Measurements from ENCODE around the gene NAT16. TPM values are rescaled to one million over a fixed set of nuclear protein-coding genes. Genes with fewer than 3 reads are reported as not detected.
"Not testable (repeated sequence)": the region's sequence is repeated elsewhere in the genome, so short reads cannot be mapped to it uniquely, and the experiment has no call there.

NAT16 gene
- total RNA-seq, 1 donor from 2014 or later = 0.16 TPM

DNA sequence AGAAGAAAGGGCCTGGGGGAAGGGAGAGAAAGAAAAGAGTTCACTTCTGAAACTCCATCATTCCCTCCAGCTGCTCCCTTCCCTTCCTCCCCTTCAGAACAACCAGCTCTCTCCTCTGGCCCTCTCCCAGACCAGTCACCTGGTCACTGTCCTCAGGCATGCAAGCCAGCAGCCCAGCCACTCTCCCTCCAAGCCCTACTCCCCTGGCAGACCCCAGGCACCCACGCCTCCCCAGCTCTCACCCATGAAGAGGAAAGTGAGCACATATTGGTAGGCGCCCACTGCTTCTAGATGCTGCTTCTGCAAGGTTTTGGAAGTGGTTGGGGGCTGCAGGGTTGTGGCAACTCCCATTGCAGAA is 20.4 kb upstream of the NAT16 start:
- Mint-ChIP-seq H3K4me1 (ENCODE audit: low read depth, unreplicated experiment) (no peaks in the 10 kb centered on the region), H3K27ac (ENCODE audit: unreplicated experiment) (no peak overlapping the region), H3K9me3 (ENCODE audit: unreplicated experiment) (no peaks in the 10 kb centered on the region), H3K27me3 (ENCODE audit: low read depth, unreplicated experiment) (peaks cover 30% of the 10 kb centered on the region), H3K4me3 (ENCODE audit: unreplicated experiment) (no peak overlapping the region), H3K36me3 (ENCODE audit: low read depth, unreplicated experiment) (no peaks in the 10 kb centered on the region)
- Histone ChIP-seq H3K79me2 (ENCODE audit: insufficient read depth, low read length) (no peaks in the 10 kb centered on the region), H4K20me1 (ENCODE audit: insufficient read depth, low read length) (peaks cover 3% of the 10 kb centered on the region), H2AFZ (ENCODE audit: low read depth, low read length) (no peak overlapping the region), H3K4me3 (ENCODE audit: insufficient read depth, low read depth, low read length) (no peak overlapping the region), H3K27me3 (ENCODE audit: insufficient read depth, low read length) (peaks cover 24% of the 10 kb centered on the region), H3K4me1 (ENCODE audit: insufficient read depth, low read length) (peaks cover 2% of the 10 kb centered on the region), H3K27ac (ENCODE audit: low read depth, low read length) (no peak overlapping the region), H3K36me3 (ENCODE audit: insufficient read depth, low read length) (no peaks in the 10 kb centered on the region), H3K9ac (ENCODE audit: low read length) (no peak overlapping the region), H3K9me3 (ENCODE audit: insufficient read depth, low read depth, low read length) (no peaks in the 10 kb centered on the region), H3K4me2 (ENCODE audit: low read length) (no peak overlapping the region)
- DNase-seq (ENCODE audit: low read depth) = no peak
- TF ChIP-seq, protein P1, sequence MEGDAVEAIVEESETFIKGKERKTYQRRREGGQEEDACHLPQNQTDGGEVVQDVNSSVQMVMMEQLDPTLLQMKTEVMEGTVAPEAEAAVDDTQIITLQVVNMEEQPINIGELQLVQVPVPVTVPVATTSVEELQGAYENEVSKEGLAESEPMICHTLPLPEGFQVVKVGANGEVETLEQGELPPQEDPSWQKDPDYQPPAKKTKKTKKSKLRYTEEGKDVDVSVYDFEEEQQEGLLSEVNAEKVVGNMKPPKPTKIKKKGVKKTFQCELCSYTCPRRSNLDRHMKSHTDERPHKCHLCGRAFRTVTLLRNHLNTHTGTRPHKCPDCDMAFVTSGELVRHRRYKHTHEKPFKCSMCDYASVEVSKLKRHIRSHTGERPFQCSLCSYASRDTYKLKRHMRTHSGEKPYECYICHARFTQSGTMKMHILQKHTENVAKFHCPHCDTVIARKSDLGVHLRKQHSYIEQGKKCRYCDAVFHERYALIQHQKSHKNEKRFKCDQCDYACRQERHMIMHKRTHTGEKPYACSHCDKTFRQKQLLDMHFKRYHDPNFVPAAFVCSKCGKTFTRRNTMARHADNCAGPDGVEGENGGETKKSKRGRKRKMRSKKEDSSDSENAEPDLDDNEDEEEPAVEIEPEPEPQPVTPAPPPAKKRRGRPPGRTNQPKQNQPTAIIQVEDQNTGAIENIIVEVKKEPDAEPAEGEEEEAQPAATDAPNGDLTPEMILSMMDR (IDR thresholded peaks at IDR 0.05; ENCODE audit: insufficient read depth, low read depth, low read length) = no peak
- no peak for TF ChIP-seq EZH2 (IDR thresholded peaks at IDR 0.05; ENCODE audit: insufficient read depth, low read length)
- no peak for FAIRE-seq

- not testable (repeated sequence) for H3K27ac ChIP-seq (ENCODE audit: low read depth, low read length); H3K4me3 Mint-ChIP-seq (ENCODE audit: unreplicated experiment); H3K36me3 ChIP-seq (ENCODE audit: insufficient read depth, low read length); H3K9me3 Mint-ChIP-seq (ENCODE audit: unreplicated experiment); DNase-seq (ENCODE audit: low read depth); H3K4me2 ChIP-seq (ENCODE audit: low read length); H4K20me1 ChIP-seq (ENCODE audit: insufficient read depth, low read length); H3K9ac ChIP-seq (ENCODE audit: low read length); H2AFZ ChIP-seq (ENCODE audit: low read depth, low read length); H3K4me1 Mint-ChIP-seq (ENCODE audit: low read depth, unreplicated experiment); H3K36me3 Mint-ChIP-seq (ENCODE audit: low read depth, unreplicated experiment); H3K9me3 ChIP-seq (ENCODE audit: insufficient read depth, low read depth, low read length); H3K4me3 ChIP-seq (ENCODE audit: insufficient read depth, low read depth, low read length); H3K4me1 ChIP-seq (ENCODE audit: insufficient read depth, low read length); H3K79me2 ChIP-seq (ENCODE audit: insufficient read depth, low read length); H3K27ac Mint-ChIP-seq (ENCODE audit: unreplicated experiment); FAIRE-seq
- H3K27me3 ChIP-seq (ENCODE audit: insufficient read depth, low read length) = peaks cover 24% of the 10 kb centered on the region
- H3K27me3 Mint-ChIP-seq (ENCODE audit: low read depth, unreplicated experiment) = peaks cover 34% of the 10 kb centered on the region
Measured at GRCh38 chr7:101199522-101199921, 19.4 kb upstream of the NAT16 start.

- Mint-ChIP-seq H3K36me3 (ENCODE audit: low read depth, unreplicated experiment) (no peaks in the 10 kb centered on the region), H3K27ac (ENCODE audit: unreplicated experiment) (no peak overlapping the region), H3K9me3 (ENCODE audit: unreplicated experiment) (no peaks in the 10 kb centered on the region), H3K4me1 (ENCODE audit: low read depth, unreplicated experiment) (no peaks in the 10 kb centered on the region), H3K27me3 (ENCODE audit: low read depth, unreplicated experiment) (peaks cover 29% of the 10 kb centered on the region), H3K4me3 (ENCODE audit: unreplicated experiment) (no peak overlapping the region)
- Histone ChIP-seq H3K79me2 (ENCODE audit: insufficient read depth, low read length) (no peaks in the 10 kb centered on the region), H3K4me1 (ENCODE audit: insufficient read depth, low read length) (peaks cover 2% of the 10 kb centered on the region), H3K27ac (ENCODE audit: low read depth, low read length) (no peak overlapping the region), H3K4me3 (ENCODE audit: insufficient read depth, low read depth, low read length) (no peak overlapping the region), H2AFZ (ENCODE audit: low read depth, low read length) (no peak overlapping the region), H3K27me3 (ENCODE audit: insufficient read depth, low read length) (peaks cover 26% of the 10 kb centered on the region), H3K4me2 (ENCODE audit: low read length) (no peak overlapping the region), H3K9ac (ENCODE audit: low read length) (no peak overlapping the region), H4K20me1 (ENCODE audit: insufficient read depth, low read length) (peaks cover 3% of the 10 kb centered on the region), H3K9me3 (ENCODE audit: insufficient read depth, low read depth, low read length) (no peaks in the 10 kb centered on the region), H3K36me3 (ENCODE audit: insufficient read depth, low read length) (no peaks in the 10 kb centered on the region)
- FAIRE-seq (no peak), DNase-seq (ENCODE audit: low read depth) (no peak)
- TF ChIP-seq, protein P1 (IDR thresholded peaks at IDR 0.05; ENCODE audit: insufficient read depth, low read depth, low read length) = no peak
- TF ChIP-seq EZH2 (IDR thresholded peaks at IDR 0.05; ENCODE audit: insufficient read depth, low read length) = no peak
Measured at GRCh38 chr7:101198476-101198875, 18.4 kb upstream of the NAT16 start.

Data from astrocyte (in vitro differentiated cells and primary cell).